ENCODE data around the gene EXOC3.

DNA sequence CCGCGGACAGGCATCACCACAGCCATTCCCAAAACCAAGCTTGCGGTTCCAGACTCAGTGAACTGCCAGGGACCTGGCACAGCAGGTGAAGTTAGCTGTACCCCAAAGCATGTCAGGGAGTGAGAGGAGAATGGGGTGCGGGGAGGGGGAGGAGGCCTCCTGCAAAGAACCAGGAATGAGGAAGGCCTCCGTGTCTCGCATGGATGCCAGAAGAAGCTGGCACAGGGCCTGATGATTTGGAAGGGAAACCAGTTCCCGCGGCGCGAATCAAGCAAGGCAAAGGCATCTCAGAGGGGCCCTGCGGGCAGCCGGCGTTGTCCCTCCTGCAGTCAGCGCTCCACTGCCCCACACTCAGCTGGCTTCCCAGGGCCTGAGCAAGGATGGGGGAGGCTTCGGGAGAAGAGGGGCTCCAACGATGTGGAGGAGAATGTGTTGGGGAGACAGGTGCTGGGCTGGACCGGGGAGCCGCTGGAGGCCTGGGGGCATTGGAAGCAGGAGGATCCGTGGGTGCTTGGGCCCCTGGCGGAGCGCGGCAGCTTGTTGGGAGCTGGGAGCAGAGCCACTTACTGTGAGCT is 66.7 kb downstream of the EXOC3 start:
- TF ChIP-seq TAF1 (IDR thresholded peaks at IDR 0.05; ENCODE audit: borderline replicate concordance, insufficient read depth, low read length) = no peak
- no peak for TF ChIP-seq POLR2AphosphoS5 (IDR thresholded peaks at IDR 0.05; ENCODE audit: low read depth, low read length)
- no peak for TF ChIP-seq SIN3A (IDR thresholded peaks at IDR 0.05; ENCODE audit: borderline replicate concordance, insufficient read depth, low read length)
- TF ChIP-seq, protein P1, sequence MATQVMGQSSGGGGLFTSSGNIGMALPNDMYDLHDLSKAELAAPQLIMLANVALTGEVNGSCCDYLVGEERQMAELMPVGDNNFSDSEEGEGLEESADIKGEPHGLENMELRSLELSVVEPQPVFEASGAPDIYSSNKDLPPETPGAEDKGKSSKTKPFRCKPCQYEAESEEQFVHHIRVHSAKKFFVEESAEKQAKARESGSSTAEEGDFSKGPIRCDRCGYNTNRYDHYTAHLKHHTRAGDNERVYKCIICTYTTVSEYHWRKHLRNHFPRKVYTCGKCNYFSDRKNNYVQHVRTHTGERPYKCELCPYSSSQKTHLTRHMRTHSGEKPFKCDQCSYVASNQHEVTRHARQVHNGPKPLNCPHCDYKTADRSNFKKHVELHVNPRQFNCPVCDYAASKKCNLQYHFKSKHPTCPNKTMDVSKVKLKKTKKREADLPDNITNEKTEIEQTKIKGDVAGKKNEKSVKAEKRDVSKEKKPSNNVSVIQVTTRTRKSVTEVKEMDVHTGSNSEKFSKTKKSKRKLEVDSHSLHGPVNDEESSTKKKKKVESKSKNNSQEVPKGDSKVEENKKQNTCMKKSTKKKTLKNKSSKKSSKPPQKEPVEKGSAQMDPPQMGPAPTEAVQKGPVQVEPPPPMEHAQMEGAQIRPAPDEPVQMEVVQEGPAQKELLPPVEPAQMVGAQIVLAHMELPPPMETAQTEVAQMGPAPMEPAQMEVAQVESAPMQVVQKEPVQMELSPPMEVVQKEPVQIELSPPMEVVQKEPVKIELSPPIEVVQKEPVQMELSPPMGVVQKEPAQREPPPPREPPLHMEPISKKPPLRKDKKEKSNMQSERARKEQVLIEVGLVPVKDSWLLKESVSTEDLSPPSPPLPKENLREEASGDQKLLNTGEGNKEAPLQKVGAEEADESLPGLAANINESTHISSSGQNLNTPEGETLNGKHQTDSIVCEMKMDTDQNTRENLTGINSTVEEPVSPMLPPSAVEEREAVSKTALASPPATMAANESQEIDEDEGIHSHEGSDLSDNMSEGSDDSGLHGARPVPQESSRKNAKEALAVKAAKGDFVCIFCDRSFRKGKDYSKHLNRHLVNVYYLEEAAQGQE (IDR thresholded peaks at IDR 0.05; ENCODE audit: insufficient read depth in 1 of 2, low read depth in 2 of 2, low read length in 2 of 2) = no peak

All from PFSK-1 (cell line).